Activated CD8-positive, alpha-beta memory T cell treated with anti-CD3 and anti-CD28 coated beads, Interleukin-2, amount 10 ng/mL, durations not matched to agents 7 days and 5 days (primary cell): ENCODE data around the gene CDK5. TPM values are rescaled to one million over a fixed set of nuclear protein-coding genes. Genes with fewer than 3 reads are reported as not detected.

Experiments
- ATAC-seq: fragments of 150-1000 bp; cut with Tn5 transposase; one replicate; pipeline ENCODE4 v1.10.0; 2021; ENCODE audit warnings: moderate library complexity
- CTCF ChIA-PET: fragments of 350-600 bp; sonication (Branson Sonifier 250); formaldehyde crosslinking; loops from one replicate; lab custom pipeline; 2021; ENCODE audit warnings: antibody characterized with exemption; lab: Charles Lee
- DNase-seq: peaks from one replicate; pipeline ENCODE4 v3.0.0-alpha.2; 2020
- H3K27ac Mint-ChIP-seq: one replicate; pipeline ENCODE4 v1.8.0; 2021; ENCODE audit warnings: mild to moderate bottlenecking, mixed read lengths
- H3K27me3 Mint-ChIP-seq: one replicate; pipeline ENCODE4 v1.8.0; 2021; ENCODE audit warnings: mixed read lengths
- H3K36me3 Mint-ChIP-seq: one replicate; pipeline ENCODE4 v1.8.0; 2021; ENCODE audit warnings: mild to moderate bottlenecking, mixed read lengths
- H3K4me1 Mint-ChIP-seq: one replicate; pipeline ENCODE4 v1.8.0; 2021; ENCODE audit warnings: mixed read lengths
- H3K4me3 Mint-ChIP-seq: one replicate; pipeline ENCODE4 v1.8.0; 2021; ENCODE audit warnings: mild to moderate bottlenecking, moderate library complexity, mixed read lengths
- H3K9me3 Mint-ChIP-seq: one replicate; pipeline ENCODE4 v1.8.0; 2022; ENCODE audit warnings: low read depth, mixed read lengths
- total RNA-seq, 2 experiments: library from RNA; stranded (reverse); gene quantifications; one replicate each; pipeline ENCODE4 v1.2.3, GENCODE V29; 2021

The CDK5 gene
- total RNA-seq, 2 experiments from 2014 or later = 18.1 to 24.4 TPM

DNA sequence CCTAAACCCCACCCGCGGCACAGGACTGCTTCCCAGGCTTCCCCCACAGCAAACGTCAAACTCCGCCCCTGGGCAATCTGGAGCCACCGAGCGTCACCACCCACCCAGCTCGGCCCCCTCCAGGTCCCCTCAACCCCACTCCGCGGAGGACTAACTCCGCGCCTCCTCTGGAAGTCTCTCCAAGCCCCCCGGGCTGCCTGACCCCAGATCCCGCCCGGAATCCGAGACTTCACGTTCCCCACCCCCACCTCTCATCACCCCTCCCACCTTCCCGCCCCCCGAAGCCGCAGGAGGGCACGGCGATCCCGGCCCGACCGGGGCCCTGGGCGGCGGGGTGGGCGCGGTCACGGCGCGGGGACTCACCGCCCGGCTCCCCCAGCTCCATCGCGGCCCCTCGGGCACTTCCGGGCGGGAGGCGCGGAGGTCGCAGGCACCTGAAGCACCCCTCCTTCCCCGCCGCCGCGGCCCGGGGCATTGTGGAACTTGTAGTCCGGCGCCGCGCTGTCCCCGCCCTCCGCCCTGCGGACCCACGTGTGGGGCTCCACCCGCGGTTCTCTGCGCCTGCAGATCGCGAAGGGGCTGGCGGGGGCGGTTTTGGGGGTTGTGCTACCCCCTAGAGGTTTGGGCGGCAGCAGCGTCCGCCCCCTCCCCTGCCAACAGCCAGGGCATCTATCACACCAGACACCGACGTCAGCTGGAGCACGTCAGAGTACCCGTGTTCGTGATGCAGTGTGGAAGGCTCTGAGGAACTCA is 25.6 kb upstream of the CDK5 start, which contains the start of gene TMUB1:
Gene TMUB1 (minus strand): TSS at position 423 of the 753 bp plus-strand sequence. CDS start 930 bp downstream, outside the sequence.
- ATAC-seq = peak; percentile 63
- no peaks in the 10 kb centered on the region for H3K9me3 Mint-ChIP-seq
- peaks cover 52% of the 10 kb centered on the region for H3K4me1 Mint-ChIP-seq
- H3K27me3 Mint-ChIP-seq = peaks cover 14% of the 10 kb centered on the region
- peaks cover 4% of the 10 kb centered on the region for H3K36me3 Mint-ChIP-seq
- peak within 1 kb of the TSS; percentile 94 for H3K27ac Mint-ChIP-seq
- peak; percentile 88 for DNase-seq
- CTCF ChIA-PET = interaction anchor here (0.6 to 3.4 kb wide), 9 partner anchors 16 to 75 kb away, joined by 3 to 15 read pairs (median 3); partner anchors contain the start of genes ABCB8 and SLC4A2
- H3K4me3 Mint-ChIP-seq = peak within 1 kb of the TSS; percentile 95

DNA sequence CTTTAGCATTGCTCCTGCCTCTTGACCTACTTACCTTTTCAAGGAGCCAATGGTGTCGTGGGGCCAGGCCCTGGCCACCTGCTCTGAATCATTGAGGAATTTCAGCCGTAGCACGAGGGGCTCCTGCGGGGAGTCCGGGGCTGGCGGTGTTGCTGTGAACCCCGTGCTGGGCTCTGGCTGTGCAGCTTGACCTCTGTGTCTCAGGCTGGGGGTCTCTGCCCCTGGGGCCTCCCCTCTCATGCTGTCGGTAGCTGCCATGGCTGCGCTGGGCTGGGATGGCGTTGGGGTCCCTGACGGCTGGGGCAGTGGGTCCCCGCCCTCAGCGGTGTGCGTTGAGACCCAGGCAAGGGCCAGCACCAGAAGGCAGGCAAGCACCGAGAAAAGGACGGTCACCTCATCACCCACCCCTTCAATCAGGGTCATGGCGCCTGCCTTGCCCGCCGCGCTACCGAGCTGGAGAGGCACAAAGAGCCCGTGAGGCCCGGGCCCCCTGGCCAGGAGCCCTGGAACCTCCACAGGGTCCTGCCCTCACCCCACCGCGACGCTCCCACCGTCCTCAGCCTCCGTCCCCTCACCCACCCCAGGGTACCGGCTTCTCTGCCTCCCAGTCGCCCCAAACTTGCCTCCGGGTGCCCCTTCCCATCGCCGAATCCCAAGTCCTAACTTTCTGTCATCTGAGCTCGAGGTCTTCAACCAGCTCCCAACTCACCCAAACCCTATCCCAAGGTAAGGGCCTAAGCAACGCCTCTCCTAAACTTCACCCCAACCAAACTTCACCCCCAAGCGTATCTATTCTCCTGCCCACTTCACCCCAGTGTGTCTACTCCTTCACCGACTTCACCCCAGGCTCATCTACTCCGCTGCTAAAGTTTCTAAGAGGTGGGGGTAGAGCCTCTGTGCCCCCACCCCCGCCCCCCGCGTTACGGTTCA is 24.7 kb upstream of the CDK5 start:
- Mint-ChIP-seq H3K36me3 (peaks cover 4% of the 10 kb centered on the region), H3K4me3 (peak overlapping the region; percentile 95), H3K27ac (peak overlapping the region; percentile 94), H3K4me1 (peaks cover 50% of the 10 kb centered on the region), H3K9me3 (no peaks in the 10 kb centered on the region), H3K27me3 (peaks cover 11% of the 10 kb centered on the region)
- DNase-seq = no peak
- no peak for ATAC-seq
- CTCF ChIA-PET = interaction anchor here (1.1 to 3.4 kb wide), 6 partner anchors 22 to 64 kb away, joined by 3 to 15 read pairs (median 4); partner anchors contain the start of gene ABCB8

GRCh38 chr7:151081170-151082101 is 23.7 kb upstream of the CDK5 start:
- peak overlapping the region; percentile 95 for H3K4me3 Mint-ChIP-seq
- no peak for ATAC-seq
- peak overlapping the region; percentile 62 for H3K27ac Mint-ChIP-seq
- H3K4me1 Mint-ChIP-seq = peaks cover 50% of the 10 kb centered on the region
- H3K9me3 Mint-ChIP-seq = no peaks in the 10 kb centered on the region
- DNase-seq = no peak
- H3K27me3 Mint-ChIP-seq = peaks cover 11% of the 10 kb centered on the region
- CTCF ChIA-PET = interaction anchor here (1.0 to 1.9 kb wide), 10 partner anchors 8 to 163 kb away, joined by 3 to 6 read pairs (median 4); partner anchors contain the start of genes ABCB8 and SLC4A2
- H3K36me3 Mint-ChIP-seq = peaks cover 4% of the 10 kb centered on the region

DNA sequence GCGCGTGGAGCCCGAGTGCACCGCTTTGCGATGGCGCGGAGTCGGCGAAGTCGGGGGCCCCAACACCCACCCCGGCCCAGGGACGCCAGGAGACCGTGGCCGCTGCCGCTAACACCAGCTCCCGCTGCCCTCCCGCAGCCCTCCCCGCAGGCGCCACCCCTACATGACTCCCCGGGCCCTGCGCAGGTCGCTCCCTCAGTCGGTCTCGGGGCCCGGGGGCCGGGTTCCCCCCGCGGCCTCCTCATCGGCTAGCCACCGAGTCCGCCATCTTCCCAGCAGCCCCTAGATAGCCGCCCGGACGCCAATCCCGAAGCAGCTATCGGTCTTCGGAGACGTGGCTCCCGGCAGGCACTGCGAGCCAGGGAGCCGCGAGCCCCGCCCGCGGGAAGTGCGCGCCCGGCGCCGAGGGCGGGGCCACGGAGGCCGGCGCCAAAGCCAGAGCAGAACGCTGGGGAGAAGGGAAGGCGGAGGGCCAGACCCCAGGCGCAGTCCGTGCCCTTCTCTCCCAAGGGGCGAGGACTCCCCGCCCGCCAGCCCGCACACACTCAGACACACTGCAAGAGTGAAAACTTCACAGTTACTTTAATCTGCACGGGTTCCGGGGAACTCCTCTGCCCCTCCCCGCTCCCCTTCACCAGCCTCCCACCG is 22.9 kb upstream of the CDK5 start, which contains the start of gene FASTK:
Gene FASTK (minus strand): TSS at position 288 of the 648 bp plus-strand sequence. CDS start 43 bp downstream, at position 245.
- Mint-ChIP-seq H3K9me3 (no peaks in the 10 kb centered on the region), H3K4me3 (peak within 1 kb of the TSS; percentile 95), H3K4me1 (peaks cover 47% of the 10 kb centered on the region), H3K36me3 (peaks cover 7% of the 10 kb centered on the region), H3K27me3 (peaks cover 10% of the 10 kb centered on the region), H3K27ac (peak within 1 kb of the TSS; percentile 82)
- ATAC-seq (peak; percentile 85), DNase-seq (peak; percentile 93)
- CTCF ChIA-PET = interaction anchor here (0.7 to 1.3 kb wide), 12 partner anchors 9 to 164 kb away, joined by 3 to 6 read pairs (median 4); partner anchors contain the start of genes ABCB8 and SLC4A2

DNA sequence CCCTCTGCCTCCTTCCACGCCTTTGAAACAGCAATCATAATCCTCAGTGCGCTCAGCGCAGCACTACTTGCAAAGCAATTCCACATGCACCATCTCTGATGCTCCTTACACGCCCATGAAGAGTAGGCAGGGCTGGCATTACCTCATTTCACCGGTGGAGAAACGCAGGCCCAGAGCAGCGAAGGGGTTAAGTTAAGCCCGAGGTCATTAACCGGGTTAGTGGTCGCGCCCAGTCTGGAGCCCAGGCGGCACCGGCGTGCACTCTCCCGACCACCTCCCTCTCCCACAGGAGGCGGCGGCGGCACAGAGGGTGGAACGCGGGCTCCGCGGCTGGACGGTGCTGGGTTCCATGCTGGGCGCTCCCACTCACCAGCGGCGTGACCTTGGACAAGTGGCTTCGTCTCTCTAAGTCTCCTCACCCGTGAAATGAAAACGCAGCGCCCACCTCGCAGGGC is 22.4 kb upstream of the CDK5 start:
- Mint-ChIP-seq H3K27ac (peak overlapping the region; percentile 82), H3K27me3 (peaks cover 4% of the 10 kb centered on the region), H3K4me3 (peak overlapping the region; percentile 93), H3K4me1 (peaks cover 41% of the 10 kb centered on the region), H3K9me3 (no peaks in the 10 kb centered on the region), H3K36me3 (peaks cover 9% of the 10 kb centered on the region)
- CTCF ChIA-PET = interaction anchor here (0.7 to 1.3 kb wide), 12 partner anchors 9 to 164 kb away, joined by 3 to 6 read pairs (median 4); partner anchors contain the start of genes ABCB8 and SLC4A2
- DNase-seq = peak; percentile 54
- peak; percentile 9 for ATAC-seq

DNA sequence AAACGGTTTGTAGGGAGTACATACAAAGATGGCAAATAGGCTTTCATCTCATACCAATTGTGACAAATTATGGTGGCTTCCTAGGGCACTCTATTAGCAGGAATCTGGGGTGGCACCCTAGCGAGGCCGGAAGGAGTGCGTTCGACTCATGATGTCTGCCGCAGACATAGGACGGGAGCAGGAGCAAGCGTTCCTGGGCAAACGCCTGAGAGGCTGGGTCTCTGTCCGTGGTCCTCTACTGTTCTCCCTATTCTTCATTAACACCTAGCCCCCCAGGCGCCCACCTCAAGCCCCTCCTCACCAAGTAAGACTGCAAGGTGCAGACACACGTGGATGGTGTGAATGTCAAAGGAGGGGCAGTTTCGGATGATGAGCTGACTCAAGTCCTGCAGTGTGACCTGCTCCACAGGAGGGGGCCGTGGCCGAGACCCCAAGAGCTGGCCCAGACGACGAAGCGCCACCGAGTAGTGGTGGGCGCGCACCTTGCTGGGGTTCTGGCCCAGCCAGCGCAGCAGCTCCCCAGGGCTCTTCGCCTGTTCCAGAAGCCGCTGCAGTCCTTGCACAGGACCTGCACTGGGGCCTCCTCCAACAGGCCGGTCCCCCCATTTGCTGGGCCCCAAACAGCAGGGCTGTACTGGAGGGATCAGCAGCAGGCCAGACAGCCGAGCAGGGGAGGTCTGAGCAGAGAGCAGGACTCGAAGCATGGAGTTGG is 21.7 kb upstream of the CDK5 start:
- peaks cover 9% of the 10 kb centered on the region for H3K36me3 Mint-ChIP-seq
- CTCF ChIA-PET = interaction anchor here (2.2 to 2.5 kb wide), 2 partner anchors 9 to 19 kb away, joined by 6 to 7 read pairs; no protein-coding TSS in a partner anchor
- H3K4me3 Mint-ChIP-seq = peak overlapping the region; percentile 93
- ATAC-seq (no peak), DNase-seq (no peak)
- H3K9me3 Mint-ChIP-seq = no peaks in the 10 kb centered on the region
- H3K27me3 Mint-ChIP-seq = no peaks in the 10 kb centered on the region
- H3K27ac Mint-ChIP-seq = peak overlapping the region; percentile 82
- peaks cover 40% of the 10 kb centered on the region for H3K4me1 Mint-ChIP-seq

- Mint-ChIP-seq H3K4me1 (peaks cover 40% of the 10 kb centered on the region), H3K36me3 (peaks cover 12% of the 10 kb centered on the region), H3K27me3 (no peaks in the 10 kb centered on the region), H3K4me3 (peak overlapping the region; percentile 93), H3K27ac (peak overlapping the region; percentile 56), H3K9me3 (no peaks in the 10 kb centered on the region)
- ATAC-seq (no peak), DNase-seq (no peak)
- CTCF ChIA-PET = interaction anchor here (1.0 to 2.5 kb wide), 3 partner anchors 10 to 180 kb away, joined by 3 to 7 read pairs (median 6); no protein-coding TSS in a partner anchor
These were observed 20.7 kb upstream of the CDK5 start for GRCh38 chr7:151078233-151079040.

- Mint-ChIP-seq H3K36me3 (peaks cover 12% of the 10 kb centered on the region), H3K27ac (peak overlapping the region; percentile 56), H3K9me3 (no peaks in the 10 kb centered on the region), H3K4me1 (peaks cover 39% of the 10 kb centered on the region), H3K27me3 (no peaks in the 10 kb centered on the region), H3K4me3 (peak overlapping the region; percentile 38)
- ATAC-seq (no peak), DNase-seq (no peak)
- CTCF ChIA-PET = interaction anchor here (1.0 to 2.5 kb wide), 3 partner anchors 10 to 180 kb away, joined by 3 to 7 read pairs (median 6); no protein-coding TSS in a partner anchor
These were observed 20.1 kb upstream of the CDK5 start for GRCh38 chr7:151077705-151078232.

GRCh38 chr7:151076863-151077704 is 19.4 kb upstream of the CDK5 start:
- peaks cover 13% of the 10 kb centered on the region for H3K36me3 Mint-ChIP-seq
- no peak overlapping the region for H3K4me3 Mint-ChIP-seq
- peaks cover 34% of the 10 kb centered on the region for H3K4me1 Mint-ChIP-seq
- DNase-seq (no peak), ATAC-seq (no peak)
- CTCF ChIA-PET = interaction anchor here (2.2 to 2.5 kb wide), 2 partner anchors 11 to 16 kb away, joined by 6 to 7 read pairs; no protein-coding TSS in a partner anchor
- no peaks in the 10 kb centered on the region for H3K27me3 Mint-ChIP-seq
- no peak overlapping the region for H3K27ac Mint-ChIP-seq
- no peaks in the 10 kb centered on the region for H3K9me3 Mint-ChIP-seq
